Naive thymus-derived CD4-positive, alpha-beta T cell (primary cell): ENCODE data around the gene SGPP2. TPM values are rescaled to one million over a fixed set of nuclear protein-coding genes. Genes with fewer than 3 reads are reported as not detected.

ENCODE experiments used
- ATAC-seq: fragments of 150-1000 bp; cut with Tn5 transposase; 2 replicates; pipeline ENCODE4 v1.10.0; 2021; ENCODE audit warnings: mild to moderate bottlenecking, moderate library complexity
- CTCF ChIA-PET: fragments of 350-600 bp; sonication (Branson Sonifier 250); formaldehyde crosslinking; loops from one replicate; lab custom pipeline; 2021; ENCODE audit warnings: antibody characterized with exemption; lab: Charles Lee
- POLR2A ChIA-PET: fragments of 350-600 bp; sonication (Branson Sonifier 250); formaldehyde crosslinking; loops from one replicate; lab custom pipeline; 2021; ENCODE audit warnings: antibody characterized with exemption, inconsistent platforms; lab: Charles Lee
- DNase-seq, 9 donors: peaks; one replicate each; pipeline versions ENCODE4 v3.0.0 to v3.0.0-alpha.2; 2020 to 2022; ENCODE audit warnings: mixed read lengths in 1 of 9
- H3K27ac ChIP-seq: one replicate; pipeline ENCODE4 v1.7.0; 2013; ENCODE audit warnings: mild to moderate bottlenecking, low read depth, low read length, moderate library complexity
- H3K27me3 ChIP-seq, 2 donors: one replicate each; pipeline ENCODE4 v1.7.0; 2013; ENCODE audit warnings: low read length in 2 of 2, mild to moderate bottlenecking in 2 of 2, moderate library complexity in 2 of 2; ENCODE audit not compliant: control insufficient read depth in 2 of 2, insufficient read depth in 2 of 2
- H3K36me3 ChIP-seq, 3 experiments: 1 replicate in 2 of 3; 2 replicates in 1 of 3; pipeline ENCODE4 v1.7.0; 2013; ENCODE audit warnings: low read length in 3 of 3, mild to moderate bottlenecking in 3 of 3, moderate library complexity in 1 of 3; ENCODE audit not compliant: insufficient read depth in 3 of 3, control insufficient read depth in 2 of 3
- H3K4me1 ChIP-seq, 2 donors: one replicate each; pipeline ENCODE4 v1.7.0; 2013; ENCODE audit warnings: low read length in 2 of 2, mild to moderate bottlenecking in 2 of 2, moderate library complexity in 1 of 2; ENCODE audit not compliant: control insufficient read depth in 2 of 2, insufficient read depth in 2 of 2
- H3K4me3 ChIP-seq: 2 replicates; pipeline ENCODE4 v1.7.0; 2013; ENCODE audit warnings: mild to moderate bottlenecking, low read length
- H3K9me3 ChIP-seq, 3 experiments: 1 replicate in 2 of 3; 2 replicates in 1 of 3; pipeline ENCODE4 v1.7.0; 2013; ENCODE audit warnings: low read length in 3 of 3; ENCODE audit not compliant: control insufficient read depth in 2 of 3
- H3K27ac Mint-ChIP-seq, 9 donors: one replicate each; pipeline ENCODE4 v1.8.0; 2020 to 2022; ENCODE audit warnings: mixed read lengths in 9 of 9, mild to moderate bottlenecking in 8 of 9, moderate library complexity in 5 of 9, inconsistent platforms in 2 of 9
- H3K27me3 Mint-ChIP-seq, 5 donors: one replicate each; pipeline ENCODE4 v1.8.0; 2021 to 2022; ENCODE audit warnings: mixed read lengths in 5 of 5, mild to moderate bottlenecking in 1 of 5
- H3K36me3 Mint-ChIP-seq, 5 donors: one replicate each; pipeline ENCODE4 v1.8.0; 2020 to 2022; ENCODE audit warnings: mixed read lengths in 5 of 5, mild to moderate bottlenecking in 3 of 5, inconsistent platforms in 1 of 5
- H3K4me1 Mint-ChIP-seq, 7 donors: one replicate each; pipeline ENCODE4 v1.8.0; 2020 to 2022; ENCODE audit warnings: mixed read lengths in 7 of 7, mild to moderate bottlenecking in 3 of 7, inconsistent platforms in 1 of 7
- H3K4me3 Mint-ChIP-seq, 10 donors: one replicate each; pipeline ENCODE4 v1.8.0; 2020 to 2022; ENCODE audit warnings: mild to moderate bottlenecking in 10 of 10, mixed read lengths in 10 of 10, moderate library complexity in 6 of 10, inconsistent platforms in 2 of 10
- H3K9me3 Mint-ChIP-seq, 11 donors: one replicate each; pipeline ENCODE4 v1.8.0; 2020 to 2022; ENCODE audit warnings: mixed read lengths in 11 of 11, mild to moderate bottlenecking in 4 of 11, inconsistent platforms in 1 of 11, moderate library complexity in 1 of 11
- intact Hi-C, 2 donors: fragments of 100-400 bp; cut with micrococcal nuclease; formaldehyde crosslinking; loops; one replicate each; pipeline ENCODE4 v1.15.1; 2023
- polyA plus RNA-seq, 2 donors: library from polyadenylated mRNA; unstranded; fragments of 300-500 nt; fragmentation: Illumina TruSeq; gene quantifications; one replicate each; pipeline ENCODE4 v1.2.3, GENCODE V29; 2021
- total RNA-seq, 6 experiments: library from RNA in 5 of 6; stranded (reverse) in 5 of 6; gene quantifications; 1 replicate in 5 of 6; 2 replicates in 1 of 6; pipeline ENCODE4 v1.2.3 and lab custom pipeline; 2021 to 2026

The SGPP2 gene
- total and polyA plus RNA-seq, 7 experiments from 2014 or later = 0.05 to 5.8 (median 0.68) TPM

DNA sequence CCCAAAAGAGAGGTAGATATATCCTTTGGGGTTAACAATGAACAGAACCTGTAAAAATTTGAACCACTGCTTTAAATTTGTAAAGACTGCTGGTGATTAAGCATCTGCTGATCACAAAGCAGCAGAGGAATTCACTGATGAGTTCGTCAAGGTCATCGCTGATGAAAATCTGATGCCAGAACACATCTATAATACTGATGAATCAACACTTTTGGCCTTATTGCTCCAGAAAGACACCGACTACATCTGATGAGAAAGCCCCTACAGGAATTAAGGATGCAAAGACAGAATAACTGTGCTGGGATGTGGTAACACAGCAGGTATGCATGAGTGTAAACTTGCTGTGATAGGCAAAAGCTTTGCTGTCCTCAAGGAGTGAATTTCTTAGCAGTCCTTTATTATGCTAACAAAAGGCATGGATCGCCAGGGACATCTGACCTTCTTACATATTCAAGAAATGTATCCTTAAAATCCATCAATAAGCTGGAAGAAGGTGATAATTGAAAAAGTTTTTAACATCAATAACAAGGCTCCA, 30.5 kb upstream of the SGPP2 start:
- Mint-ChIP-seq H3K27ac (no peak overlapping the region), H3K9me3 (peaks cover 0 to 9% (median 0%) of the 10 kb centered on the region in 11 donors), H3K4me3 (no peak overlapping the region), H3K27me3 (peaks cover 0 to 1% (median 0%) of the 10 kb centered on the region in 5 donors), H3K4me1 (no peaks in the 10 kb centered on the region), H3K36me3 (no peaks in the 10 kb centered on the region)
- no peaks in the 10 kb centered on the region for H3K4me1 ChIP-seq
- ChIA-PET POLR2A (no interaction called here), CTCF (no interaction called here)
- H3K4me3 ChIP-seq = no peak overlapping the region
- DNase-seq (no peak), ATAC-seq (no peak)
- no peaks in the 10 kb centered on the region for H3K9me3 ChIP-seq
- H3K36me3 ChIP-seq = no peaks in the 10 kb centered on the region
- no peak overlapping the region for H3K27ac ChIP-seq
- no peaks in the 10 kb centered on the region for H3K27me3 ChIP-seq
- intact Hi-C loops = no loop called here

- intact Hi-C loops = no loop called here
- Mint-ChIP-seq H3K4me1 (no peaks in the 10 kb centered on the region), H3K4me3 (no peak overlapping the region), H3K36me3 (no peaks in the 10 kb centered on the region), H3K27ac (no peak overlapping the region), H3K27me3 (peaks cover 0 to 28% (median 12%) of the 10 kb centered on the region in 5 donors), H3K9me3 (peaks cover 0 to 14% (median 3%) of the 10 kb centered on the region in 11 donors)
- no peaks in the 10 kb centered on the region for H3K36me3 ChIP-seq
- H3K4me3 ChIP-seq = no peak overlapping the region
- POLR2A ChIA-PET = no interaction called here
- H3K27me3 ChIP-seq = no peaks in the 10 kb centered on the region
- DNase-seq = no peak
- no peak for ATAC-seq
- no peaks in the 10 kb centered on the region for H3K9me3 ChIP-seq
- no peaks in the 10 kb centered on the region for H3K4me1 ChIP-seq
- no peak overlapping the region for H3K27ac ChIP-seq
- CTCF ChIA-PET = no interaction called here
These were observed 25.9 kb upstream of the SGPP2 start for GRCh38 chr2:222398446-222398885.

GRCh38 chr2:222399038-222399783, 25.1 kb upstream of the SGPP2 start:
- H3K4me1 Mint-ChIP-seq = no peaks in the 10 kb centered on the region
- DNase-seq (no peak), ATAC-seq (no peak)
- H3K4me1 ChIP-seq = no peaks in the 10 kb centered on the region
- no peaks in the 10 kb centered on the region for H3K9me3 ChIP-seq
- H3K27me3 ChIP-seq = no peaks in the 10 kb centered on the region
- H3K27me3 Mint-ChIP-seq = peaks cover 0 to 28% (median 14%) of the 10 kb centered on the region in 5 donors
- ChIA-PET CTCF (no interaction called here), POLR2A (no interaction called here)
- intact Hi-C loops = no loop called here
- no peak overlapping the region for H3K4me3 Mint-ChIP-seq
- no peak overlapping the region for H3K4me3 ChIP-seq
- H3K36me3 Mint-ChIP-seq = no peaks in the 10 kb centered on the region
- no peak overlapping the region for H3K27ac ChIP-seq
- no peaks in the 10 kb centered on the region for H3K36me3 ChIP-seq
- peaks cover 0 to 14% (median 3%) of the 10 kb centered on the region in 11 donors for H3K9me3 Mint-ChIP-seq
- no peak overlapping the region for H3K27ac Mint-ChIP-seq

- ChIA-PET POLR2A (no interaction called here), CTCF (no interaction called here)
- no peaks in the 10 kb centered on the region for H3K4me1 ChIP-seq
- H3K27ac ChIP-seq = no peak overlapping the region
- Mint-ChIP-seq H3K4me1 (no peaks in the 10 kb centered on the region), H3K27me3 (peaks cover 2 to 23% (median 14%) of the 10 kb centered on the region in 5 donors), H3K27ac (no peak overlapping the region), H3K36me3 (no peaks in the 10 kb centered on the region), H3K9me3 (peaks cover 0 to 14% (median 3%) of the 10 kb centered on the region in 11 donors), H3K4me3 (no peak overlapping the region)
- H3K36me3 ChIP-seq = no peaks in the 10 kb centered on the region
- no peak overlapping the region for H3K4me3 ChIP-seq
- no peaks in the 10 kb centered on the region for H3K27me3 ChIP-seq
- ATAC-seq = peak; percentile 83
- intact Hi-C loops = no loop called here
- H3K9me3 ChIP-seq = no peaks in the 10 kb centered on the region
- no peak for DNase-seq
These were observed 20.0 kb upstream of the SGPP2 start for GRCh38 chr2:222404151-222404905.

- H3K27me3 Mint-ChIP-seq = peaks cover 0 to 12% (median 4%) of the 10 kb centered on the region in 5 donors
- DNase-seq = no peak
- H3K27ac Mint-ChIP-seq = no peak overlapping the region
- Histone ChIP-seq H3K4me1 (no peaks in the 10 kb centered on the region), H3K9me3 (peaks cover 0 to 3% (median 0%) of the 10 kb centered on the region in 3 experiments), H3K27ac (no peak overlapping the region), H3K36me3 (no peaks in the 10 kb centered on the region), H3K4me3 (no peak overlapping the region), H3K27me3 (no peaks in the 10 kb centered on the region)
- H3K4me1 Mint-ChIP-seq = no peaks in the 10 kb centered on the region
- ATAC-seq = no peak
- no peak overlapping the region for H3K4me3 Mint-ChIP-seq
- H3K36me3 Mint-ChIP-seq = no peaks in the 10 kb centered on the region
- CTCF ChIA-PET = no interaction called here
- H3K9me3 Mint-ChIP-seq = peaks cover 1 to 17% (median 6%) of the 10 kb centered on the region in 11 donors
- intact Hi-C loops = no loop called here
- POLR2A ChIA-PET = no interaction called here
These were observed 15.7 kb upstream of the SGPP2 start for GRCh38 chr2:222408684-222409083.

DNA sequence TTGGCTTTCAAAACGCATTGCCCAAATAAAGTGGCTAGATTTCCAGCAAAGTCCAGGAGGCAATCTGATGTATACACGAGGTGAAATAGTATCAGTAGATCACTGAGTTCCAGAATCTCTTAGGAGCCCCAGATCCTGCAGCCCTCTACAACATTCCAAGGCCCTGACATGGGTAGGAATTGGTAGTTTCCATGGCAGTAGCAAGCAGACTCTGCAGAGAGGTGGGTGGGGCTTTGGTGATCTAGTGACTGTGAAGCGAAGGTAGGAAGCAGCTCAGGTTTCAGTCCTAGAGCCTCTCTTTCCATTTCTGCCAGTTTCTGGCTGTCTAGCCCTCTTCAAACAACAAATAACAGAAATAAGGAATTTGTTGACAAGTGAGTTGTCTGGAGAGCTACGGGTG, 13.8 kb upstream of the SGPP2 start:
- Mint-ChIP-seq H3K4me1 (no peaks in the 10 kb centered on the region), H3K27ac (no peak overlapping the region), H3K9me3 (peaks cover 1 to 23% (median 6%) of the 10 kb centered on the region in 11 donors), H3K36me3 (no peaks in the 10 kb centered on the region), H3K27me3 (peaks cover 0 to 11% (median 3%) of the 10 kb centered on the region in 5 donors), H3K4me3 (no peak overlapping the region)
- peaks cover 0 to 3% (median 0%) of the 10 kb centered on the region in 3 experiments for H3K9me3 ChIP-seq
- H3K27ac ChIP-seq = no peak overlapping the region
- no peak for DNase-seq
- ChIA-PET CTCF (no interaction called here), POLR2A (no interaction called here)
- intact Hi-C loops = no loop called here
- H3K36me3 ChIP-seq = no peaks in the 10 kb centered on the region
- H3K27me3 ChIP-seq = no peaks in the 10 kb centered on the region
- no peaks in the 10 kb centered on the region for H3K4me1 ChIP-seq
- ATAC-seq = no peak
- H3K4me3 ChIP-seq = no peak overlapping the region
